GM20000 (cell line): ENCODE data around the gene PPM1B.
"Not testable (repeated sequence)": the region's sequence is repeated elsewhere in the genome, so short reads cannot be mapped to it uniquely, and the experiment has no call there.

ENCODE experiments used
- DNase-seq: peaks from one replicate; pipeline ENCODE4 v3.0.0; 2012; ENCODE audit warnings: low spot score
- CTCF ChIP-seq: IDR thresholded peaks from 2 replicates; pipeline ENCODE4 v1.5.1; 2012; ENCODE audit warnings: mild to moderate bottlenecking, control low read depth; ENCODE audit errors: extremely low read depth, missing control alignments

Gene PPM1B

GRCh38 chr2:44250376-44250775, 81.7 kb downstream of the PPM1B start:
- TF ChIP-seq CTCF: no peak
- DNase-seq: peak; percentile 22

GRCh38 chr2:44254023-44254422, 85.3 kb downstream of the PPM1B start:
- no peak for TF ChIP-seq CTCF
- no peak for DNase-seq

- DNase-seq: not testable (repeated sequence)
These were observed 87.0 kb downstream of the PPM1B start for GRCh38 chr2:44255704-44256103.

GRCh38 chr2:44257802-44258201, 89.1 kb downstream of the PPM1B start:
- not testable (repeated sequence) for DNase-seq

GRCh38 chr2:44267269-44267795, 98.7 kb downstream of the PPM1B start:
- no peak for DNase-seq
- TF ChIP-seq CTCF: no peak

- no peak for DNase-seq
- no peak for TF ChIP-seq CTCF
These were observed 99.3 kb downstream of the PPM1B start for GRCh38 chr2:44267796-44268648.

- no peak for TF ChIP-seq CTCF
- DNase-seq: no peak
These were observed 101.2 kb downstream of the PPM1B start for GRCh38 chr2:44269831-44270230.

GRCh38 chr2:44271296-44271695, 102.6 kb downstream of the PPM1B start:
- DNase-seq: no peak

More at GRCh38 chr2:44271296-44271695, 102.6 kb downstream of the PPM1B start:
- no peak for TF ChIP-seq CTCF
